Measurements from ENCODE around the gene SCNN1A.

DNA sequence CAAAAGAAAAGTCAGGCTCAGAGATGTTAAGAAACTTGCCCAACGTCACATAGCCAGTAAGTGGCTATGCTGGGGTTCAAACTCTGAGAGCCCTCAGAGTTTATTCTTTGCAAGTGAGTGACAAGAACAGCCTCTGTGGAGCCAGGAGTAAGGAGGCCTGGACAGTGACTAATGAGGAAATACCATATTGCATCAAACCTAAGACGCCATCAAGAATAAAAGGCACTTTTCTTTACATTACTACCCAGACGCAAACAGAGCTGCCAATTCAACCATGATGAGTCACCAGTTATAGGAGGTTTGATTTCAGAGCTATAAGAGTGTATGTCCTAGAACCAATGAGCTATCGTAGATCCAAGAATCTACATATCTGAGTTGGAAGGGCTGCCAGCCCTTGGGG, 42.9 kb downstream of the SCNN1A start:
- no peak for TF ChIP-seq POLR2A (IDR thresholded peaks at IDR 0.05)
- TF ChIP-seq, protein P1, sequence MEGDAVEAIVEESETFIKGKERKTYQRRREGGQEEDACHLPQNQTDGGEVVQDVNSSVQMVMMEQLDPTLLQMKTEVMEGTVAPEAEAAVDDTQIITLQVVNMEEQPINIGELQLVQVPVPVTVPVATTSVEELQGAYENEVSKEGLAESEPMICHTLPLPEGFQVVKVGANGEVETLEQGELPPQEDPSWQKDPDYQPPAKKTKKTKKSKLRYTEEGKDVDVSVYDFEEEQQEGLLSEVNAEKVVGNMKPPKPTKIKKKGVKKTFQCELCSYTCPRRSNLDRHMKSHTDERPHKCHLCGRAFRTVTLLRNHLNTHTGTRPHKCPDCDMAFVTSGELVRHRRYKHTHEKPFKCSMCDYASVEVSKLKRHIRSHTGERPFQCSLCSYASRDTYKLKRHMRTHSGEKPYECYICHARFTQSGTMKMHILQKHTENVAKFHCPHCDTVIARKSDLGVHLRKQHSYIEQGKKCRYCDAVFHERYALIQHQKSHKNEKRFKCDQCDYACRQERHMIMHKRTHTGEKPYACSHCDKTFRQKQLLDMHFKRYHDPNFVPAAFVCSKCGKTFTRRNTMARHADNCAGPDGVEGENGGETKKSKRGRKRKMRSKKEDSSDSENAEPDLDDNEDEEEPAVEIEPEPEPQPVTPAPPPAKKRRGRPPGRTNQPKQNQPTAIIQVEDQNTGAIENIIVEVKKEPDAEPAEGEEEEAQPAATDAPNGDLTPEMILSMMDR (IDR thresholded peaks at IDR 0.05), result no peak

Data from tibial nerve (tissue), 3 donors.